DOHH2 (cell line): ENCODE results near the gene IQGAP1.
A peak's percentile ranks its signal among the peaks of the same experiment; 100 is the strongest.

Experiments
- H3F3A ChIP-seq: fragments of 200-600 bp; sonication (generic), shearing (Covaris generic); 2 replicates; pipeline ENCODE4 v1.6.0; 2016; ENCODE audit warnings: antibody characterized with exemption, mild to moderate bottlenecking; ENCODE audit not compliant: control insufficient read depth, insufficient read depth
- H3K27ac ChIP-seq: fragments of 200-600 bp; sonication (generic); 2 replicates; pipeline ENCODE4 v1.5.1; 2014; ENCODE audit warnings: low read depth, mild to moderate bottlenecking, low read length, moderate library complexity
- H3K27me3 ChIP-seq: fragments of 200-600 bp; sonication (generic); 2 replicates; pipeline ENCODE4 v1.6.1; 2014; ENCODE audit warnings: mild to moderate bottlenecking, low read length, mixed read lengths; ENCODE audit not compliant: control insufficient read depth
- H3K36me3 ChIP-seq: fragments of 200-600 bp; sonication (generic); 2 replicates; pipeline ENCODE4 v1.6.1; 2014; ENCODE audit warnings: mild to moderate bottlenecking, low read length, moderate library complexity, mixed read lengths; ENCODE audit not compliant: control insufficient read depth
- H3K4me1 ChIP-seq: fragments of 200-600 bp; sonication (generic); 2 replicates; pipeline ENCODE4 v1.6.1; 2014; ENCODE audit warnings: mild to moderate bottlenecking, low read length, mixed read lengths; ENCODE audit not compliant: control insufficient read depth
- H3K4me2 ChIP-seq: fragments of 200-600 bp; sonication (generic); 2 replicates; pipeline ENCODE4 v1.6.0; 2014; ENCODE audit warnings: mild to moderate bottlenecking, low read length, moderate library complexity
- H3K4me3 ChIP-seq: fragments of 200-600 bp; sonication (generic); 2 replicates; pipeline ENCODE4 v1.5.1; 2014; ENCODE audit warnings: mild to moderate bottlenecking, low read length, mixed read lengths
- H3K79me2 ChIP-seq: fragments of 200-600 bp; sonication (generic); 2 replicates; pipeline ENCODE4 v1.6.1; 2014; ENCODE audit warnings: mild to moderate bottlenecking, low read length, mixed read lengths; ENCODE audit not compliant: control insufficient read depth
- H3K9me2 ChIP-seq: fragments of 200-600 bp; sonication (generic); replicated peaks from 2 replicates; pipeline ENCODE4 v1.6.1; 2014; ENCODE audit warnings: mild to moderate bottlenecking, low read length, mixed read lengths; ENCODE audit not compliant: control insufficient read depth
- H3K9me3 ChIP-seq: fragments of 200-600 bp; sonication (generic); 2 replicates; pipeline ENCODE4 v1.6.1; 2014; ENCODE audit warnings: antibody characterized with exemption, low read length, mixed read lengths; ENCODE audit not compliant: control insufficient read depth, insufficient read depth
- H4K20me1 ChIP-seq: fragments of 200-600 bp; sonication (generic); 2 replicates; pipeline ENCODE4 v1.6.0; 2014; ENCODE audit warnings: low read depth, mild to moderate bottlenecking, antibody characterized with exemption, low read length, moderate library complexity; ENCODE audit not compliant: control insufficient read depth, insufficient read depth
- CTCF ChIP-seq: fragments of 200-600 bp; sonication (generic); IDR thresholded peaks from one replicate; pipeline ENCODE4 v1.5.1; 2014; ENCODE audit warnings: antibody characterized with exemption, mild to moderate bottlenecking, low read depth, low read length; ENCODE audit not compliant: poor library complexity, severe bottlenecking
- EZH2phosphoT487 ChIP-seq: fragments of 200-600 bp; sonication (generic); IDR thresholded peaks from 2 replicates; pipeline ENCODE4 v1.6.1; 2017; ENCODE audit warnings: borderline replicate concordance, mild to moderate bottlenecking, antibody characterized with exemption, low read length, moderate library complexity, mixed read lengths

The IQGAP1 gene, protein sequence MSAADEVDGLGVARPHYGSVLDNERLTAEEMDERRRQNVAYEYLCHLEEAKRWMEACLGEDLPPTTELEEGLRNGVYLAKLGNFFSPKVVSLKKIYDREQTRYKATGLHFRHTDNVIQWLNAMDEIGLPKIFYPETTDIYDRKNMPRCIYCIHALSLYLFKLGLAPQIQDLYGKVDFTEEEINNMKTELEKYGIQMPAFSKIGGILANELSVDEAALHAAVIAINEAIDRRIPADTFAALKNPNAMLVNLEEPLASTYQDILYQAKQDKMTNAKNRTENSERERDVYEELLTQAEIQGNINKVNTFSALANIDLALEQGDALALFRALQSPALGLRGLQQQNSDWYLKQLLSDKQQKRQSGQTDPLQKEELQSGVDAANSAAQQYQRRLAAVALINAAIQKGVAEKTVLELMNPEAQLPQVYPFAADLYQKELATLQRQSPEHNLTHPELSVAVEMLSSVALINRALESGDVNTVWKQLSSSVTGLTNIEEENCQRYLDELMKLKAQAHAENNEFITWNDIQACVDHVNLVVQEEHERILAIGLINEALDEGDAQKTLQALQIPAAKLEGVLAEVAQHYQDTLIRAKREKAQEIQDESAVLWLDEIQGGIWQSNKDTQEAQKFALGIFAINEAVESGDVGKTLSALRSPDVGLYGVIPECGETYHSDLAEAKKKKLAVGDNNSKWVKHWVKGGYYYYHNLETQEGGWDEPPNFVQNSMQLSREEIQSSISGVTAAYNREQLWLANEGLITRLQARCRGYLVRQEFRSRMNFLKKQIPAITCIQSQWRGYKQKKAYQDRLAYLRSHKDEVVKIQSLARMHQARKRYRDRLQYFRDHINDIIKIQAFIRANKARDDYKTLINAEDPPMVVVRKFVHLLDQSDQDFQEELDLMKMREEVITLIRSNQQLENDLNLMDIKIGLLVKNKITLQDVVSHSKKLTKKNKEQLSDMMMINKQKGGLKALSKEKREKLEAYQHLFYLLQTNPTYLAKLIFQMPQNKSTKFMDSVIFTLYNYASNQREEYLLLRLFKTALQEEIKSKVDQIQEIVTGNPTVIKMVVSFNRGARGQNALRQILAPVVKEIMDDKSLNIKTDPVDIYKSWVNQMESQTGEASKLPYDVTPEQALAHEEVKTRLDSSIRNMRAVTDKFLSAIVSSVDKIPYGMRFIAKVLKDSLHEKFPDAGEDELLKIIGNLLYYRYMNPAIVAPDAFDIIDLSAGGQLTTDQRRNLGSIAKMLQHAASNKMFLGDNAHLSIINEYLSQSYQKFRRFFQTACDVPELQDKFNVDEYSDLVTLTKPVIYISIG (N-terminal part only)

GRCh38 chr15:90387534-90388461 is at the start of gene IQGAP1:
IQGAP1 (plus strand) TSS chr15:90388242; CDS start chr15:90388342, 100 bp downstream.
- Histone ChIP-seq H3K4me3 (peak within 1 kb of the TSS; percentile 85), H3K9me3 (no peaks in the 10 kb centered on the region)

DNA sequence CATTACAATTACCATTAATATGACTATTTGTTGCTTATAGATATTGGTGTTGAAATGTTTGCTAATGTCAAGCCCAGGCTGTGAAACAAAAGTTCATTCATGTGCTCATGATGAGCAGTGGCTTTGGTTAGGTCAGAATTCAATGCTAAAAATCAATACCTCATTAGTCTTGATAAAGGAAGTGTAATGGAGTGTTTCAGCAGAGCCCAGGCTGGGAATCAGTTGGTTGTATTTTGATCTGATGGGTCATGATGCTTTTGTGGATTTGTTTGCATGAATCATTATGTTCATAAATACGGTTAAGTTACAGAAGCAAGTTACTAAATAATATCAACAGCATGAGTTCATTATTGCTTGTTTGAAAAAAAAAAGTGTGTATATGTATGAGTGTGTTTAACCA is 49.5 kb upstream of the IQGAP1 start:
- no peak overlapping the region for H3K27ac ChIP-seq

More at GRCh38 chr15:90387534-90388461, at the start of gene IQGAP1:
- 0 out of 2 replicates have a peak, but pooled peaks cover 7% of the 10 kb centered on the region for H4K20me1 ChIP-seq
- H3K79me2 ChIP-seq = peaks cover 44% of the 10 kb centered on the region
- no peaks in the 10 kb centered on the region for H3F3A ChIP-seq
- no peaks in the 10 kb centered on the region for H3K27me3 ChIP-seq
- TF ChIP-seq CTCF (no peak), EZH2phosphoT487 (no peak)
- H3K4me1 ChIP-seq = peaks cover 31% of the 10 kb centered on the region
- H3K36me3 ChIP-seq = peaks cover 30% of the 10 kb centered on the region
- no peaks in the 10 kb centered on the region for H3K9me2 ChIP-seq
- peak within 1 kb of the TSS; percentile 87 for H3K4me2 ChIP-seq
- peak within 1 kb of the TSS; percentile 64 for H3K27ac ChIP-seq

More for the DNA sequence above, 49.5 kb upstream of the IQGAP1 start:
- Histone ChIP-seq H3K9me3 (no peaks in the 10 kb centered on the region), H3K4me1 (peaks cover 21% of the 10 kb centered on the region), H3K79me2 (no peaks in the 10 kb centered on the region), H3K9me2 (no peaks in the 10 kb centered on the region), H3K27me3 (no peaks in the 10 kb centered on the region), H4K20me1 (no peaks in the 10 kb centered on the region), H3K4me3 (no peak overlapping the region), H3K4me2 (no peak overlapping the region), H3F3A (no peaks in the 10 kb centered on the region), H3K36me3 (no peaks in the 10 kb centered on the region)
- no peak for TF ChIP-seq CTCF
- TF ChIP-seq EZH2phosphoT487 = no peak
